Effector memory CD4-positive, alpha-beta T cell (primary cell): ENCODE results near the gene AGA.

Experiments
- DNase-seq, 3 donors: peaks; one replicate each; pipeline ENCODE4 v3.0.0-alpha.2; 2020
- H3K27ac ChIP-seq: 2 replicates; pipeline ENCODE4 v1.7.0; 2013; ENCODE audit warnings: mild to moderate bottlenecking, low read length, moderate library complexity; ENCODE audit not compliant: insufficient read depth, poor library complexity, severe bottlenecking
- H3K27me3 ChIP-seq: replicated peaks from 2 replicates; pipeline ENCODE4 v1.7.0; 2013; ENCODE audit warnings: mild to moderate bottlenecking, low read length; ENCODE audit not compliant: insufficient read depth, control insufficient read depth, poor library complexity, severe bottlenecking
- H3K36me3 ChIP-seq: 2 replicates; pipeline ENCODE4 v1.7.0; 2013; ENCODE audit warnings: mild to moderate bottlenecking, low read length, moderate library complexity; ENCODE audit not compliant: control insufficient read depth, insufficient read depth
- H3K4me1 ChIP-seq: 2 replicates; pipeline ENCODE4 v1.7.0; 2013; ENCODE audit warnings: low read length, mild to moderate bottlenecking; ENCODE audit not compliant: control insufficient read depth, insufficient read depth, poor library complexity, severe bottlenecking
- H3K4me3 ChIP-seq: 2 replicates; pipeline ENCODE4 v1.7.0; 2013; ENCODE audit warnings: low read length, low read depth, mild to moderate bottlenecking; ENCODE audit not compliant: insufficient read depth, poor library complexity, severe bottlenecking
- H3K9me3 ChIP-seq: 2 replicates; pipeline ENCODE4 v1.7.0; 2013; ENCODE audit warnings: mild to moderate bottlenecking, low read length, moderate library complexity; ENCODE audit not compliant: control insufficient read depth

The AGA gene

GRCh38 chr4:177480795-177481194 is 38.6 kb upstream of the AGA start:
- no peak for DNase-seq
- H3K36me3 ChIP-seq = no peaks in the 10 kb centered on the region
- no peaks in the 10 kb centered on the region for H3K9me3 ChIP-seq
- H3K4me3 ChIP-seq = no peak overlapping the region
- H3K27me3 ChIP-seq = no peaks in the 10 kb centered on the region
- no peaks in the 10 kb centered on the region for H3K4me1 ChIP-seq
- H3K27ac ChIP-seq = no peak overlapping the region

DNA sequence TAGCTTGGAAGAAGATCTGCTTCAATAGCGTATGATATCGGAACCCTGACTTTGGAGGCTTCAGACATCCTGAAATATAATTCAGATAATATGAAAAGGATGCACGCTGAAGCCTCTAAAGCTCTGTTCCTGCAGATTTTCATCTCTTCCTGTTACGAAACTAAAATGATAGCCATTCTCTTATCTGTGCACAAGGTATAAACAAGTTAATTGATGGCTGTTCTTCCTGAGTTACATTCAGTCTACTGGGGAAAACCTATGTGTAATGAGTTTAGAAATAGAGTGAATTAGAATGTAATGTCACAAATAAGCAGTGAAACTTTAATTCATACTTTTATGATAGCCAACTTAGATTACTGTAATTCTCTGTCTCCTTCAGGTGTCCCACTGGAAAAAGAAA is 36.8 kb upstream of the AGA start:
- Histone ChIP-seq H3K9me3 (no peaks in the 10 kb centered on the region), H3K27me3 (no peaks in the 10 kb centered on the region), H3K4me3 (no peak overlapping the region), H3K36me3 (no peaks in the 10 kb centered on the region), H3K27ac (no peak overlapping the region), H3K4me1 (no peaks in the 10 kb centered on the region)
- DNase-seq = no peak

DNA sequence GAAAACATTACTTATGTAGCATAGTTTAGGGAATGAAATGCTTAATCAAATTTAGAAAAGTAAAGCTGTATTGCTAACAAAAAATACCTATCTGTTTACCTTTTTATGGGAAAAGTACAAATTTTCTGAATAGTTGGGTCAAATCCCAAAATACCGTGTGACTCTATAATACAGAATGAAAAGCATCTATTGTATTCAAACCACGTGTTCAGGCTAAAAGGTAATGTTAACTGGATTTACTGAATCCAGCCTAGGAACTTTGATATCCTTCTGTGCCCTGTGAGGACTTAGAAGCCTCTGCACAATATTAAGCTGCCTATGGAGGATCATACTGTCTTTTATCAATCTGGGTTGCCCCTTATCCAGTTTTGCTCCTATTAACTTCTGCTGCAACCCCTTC is 36.3 kb upstream of the AGA start:
- H3K36me3 ChIP-seq = no peaks in the 10 kb centered on the region
- DNase-seq = no peak
- no peaks in the 10 kb centered on the region for H3K27me3 ChIP-seq
- no peaks in the 10 kb centered on the region for H3K4me1 ChIP-seq
- H3K4me3 ChIP-seq = no peak overlapping the region
- H3K9me3 ChIP-seq = no peaks in the 10 kb centered on the region
- no peak overlapping the region for H3K27ac ChIP-seq

- no peaks in the 10 kb centered on the region for H3K4me1 ChIP-seq
- no peak overlapping the region for H3K27ac ChIP-seq
- H3K36me3 ChIP-seq = no peaks in the 10 kb centered on the region
- H3K27me3 ChIP-seq = no peaks in the 10 kb centered on the region
- DNase-seq = no peak
- H3K9me3 ChIP-seq = no peaks in the 10 kb centered on the region
- H3K4me3 ChIP-seq = no peak overlapping the region
These were observed 31.8 kb upstream of the AGA start for GRCh38 chr4:177473991-177474390.

- Histone ChIP-seq H3K4me1 (no peaks in the 10 kb centered on the region), H3K27me3 (no peaks in the 10 kb centered on the region), H3K9me3 (no peaks in the 10 kb centered on the region), H3K27ac (no peak overlapping the region), H3K4me3 (no peak overlapping the region), H3K36me3 (no peaks in the 10 kb centered on the region)
- DNase-seq = no peak
These were observed 21.8 kb upstream of the AGA start for GRCh38 chr4:177464026-177464425.

DNA sequence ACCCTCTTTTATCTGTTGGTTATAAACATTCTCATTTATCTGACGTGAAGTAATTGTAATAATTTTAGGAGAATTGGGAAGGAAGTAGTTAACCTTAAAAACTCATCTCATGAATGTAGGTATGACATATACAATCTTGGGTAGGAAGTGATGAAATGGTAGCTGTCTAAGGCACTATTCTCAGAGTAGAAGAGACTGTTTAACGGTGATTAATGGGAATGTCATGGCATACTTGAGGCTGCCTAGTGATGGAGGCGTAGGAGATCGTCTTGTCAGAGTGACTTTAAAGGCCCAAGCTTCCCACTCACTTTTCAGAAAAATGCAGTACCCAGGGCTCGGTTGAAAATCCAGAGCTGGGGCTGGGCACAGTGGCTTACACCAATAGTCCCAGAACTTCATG is 19.4 kb upstream of the AGA start:
- Histone ChIP-seq H3K36me3 (no peaks in the 10 kb centered on the region), H3K27ac (no peak overlapping the region), H3K4me3 (no peak overlapping the region), H3K4me1 (no peaks in the 10 kb centered on the region), H3K27me3 (no peaks in the 10 kb centered on the region), H3K9me3 (no peaks in the 10 kb centered on the region)
- no peak for DNase-seq

DNA sequence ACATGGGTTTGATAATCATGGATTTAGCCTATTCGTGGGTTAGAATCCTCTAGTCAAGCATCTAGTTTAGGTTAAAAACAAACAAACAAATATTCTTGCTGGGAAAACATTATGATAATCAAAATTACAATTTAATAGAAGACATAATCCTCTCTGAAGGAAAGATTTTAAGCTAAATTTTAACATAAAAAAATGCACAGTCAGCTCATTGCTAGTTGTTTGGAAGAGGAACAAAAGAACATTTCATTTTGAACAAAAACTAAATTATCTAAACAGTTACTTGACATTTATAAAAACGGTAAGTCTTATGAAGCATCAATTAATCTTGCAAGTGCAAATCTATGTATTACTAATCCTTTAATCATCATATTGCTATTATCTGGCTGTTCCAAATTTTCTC is 18.2 kb upstream of the AGA start:
- no peak overlapping the region for H3K4me3 ChIP-seq
- no peaks in the 10 kb centered on the region for H3K36me3 ChIP-seq
- no peaks in the 10 kb centered on the region for H3K27me3 ChIP-seq
- no peak for DNase-seq
- no peaks in the 10 kb centered on the region for H3K9me3 ChIP-seq
- H3K4me1 ChIP-seq = no peaks in the 10 kb centered on the region
- no peak overlapping the region for H3K27ac ChIP-seq

- no peak overlapping the region for H3K4me3 ChIP-seq
- no peaks in the 10 kb centered on the region for H3K4me1 ChIP-seq
- no peaks in the 10 kb centered on the region for H3K9me3 ChIP-seq
- no peaks in the 10 kb centered on the region for H3K27me3 ChIP-seq
- no peak for DNase-seq
- H3K27ac ChIP-seq = no peak overlapping the region
- no peaks in the 10 kb centered on the region for H3K36me3 ChIP-seq
These were observed 13.3 kb upstream of the AGA start for GRCh38 chr4:177455561-177455970.

GRCh38 chr4:177453116-177453515 is 10.9 kb upstream of the AGA start:
- no peak for DNase-seq
- Histone ChIP-seq H3K27me3 (no peaks in the 10 kb centered on the region), H3K9me3 (no peaks in the 10 kb centered on the region), H3K36me3 (no peaks in the 10 kb centered on the region), H3K4me3 (no peak overlapping the region), H3K27ac (no peak overlapping the region), H3K4me1 (no peaks in the 10 kb centered on the region)

GRCh38 chr4:177451108-177451500 is 8.9 kb upstream of the AGA start:
- H3K4me1 ChIP-seq = no peaks in the 10 kb centered on the region

More at GRCh38 chr4:177451108-177451500, 8.9 kb upstream of the AGA start:
- Histone ChIP-seq H3K27ac (no peak overlapping the region), H3K36me3 (no peaks in the 10 kb centered on the region), H3K27me3 (no peaks in the 10 kb centered on the region), H3K9me3 (no peaks in the 10 kb centered on the region), H3K4me3 (no peak overlapping the region)
- DNase-seq = no peak
